Common myeloid progenitor, CD34-positive (primary cell): Measurements from ENCODE around the gene FREM1.

Source experiments
- CTCF ChIA-PET: fragments of 350-600 bp; sonication (Branson Sonifier 250); formaldehyde crosslinking; loops from one replicate; lab custom pipeline; 2021; ENCODE audit warnings: antibody characterized with exemption; lab: Charles Lee
- POLR2A ChIA-PET: fragments of 350-600 bp; sonication (Branson Sonifier 250); formaldehyde crosslinking; loops from one replicate; lab custom pipeline; 2021; ENCODE audit warnings: antibody characterized with exemption; lab: Charles Lee
- DNase-seq, 3 donors: peaks; one replicate each; pipeline versions ENCODE4 v3.0.0 to v3.0.0-alpha.2; 2013
- H3K27ac ChIP-seq, 2 experiments: 1 replicate in 1 of 2; 2 replicates in 1 of 2; pipeline ENCODE4 v1.7.0; 2013; ENCODE audit warnings: inconsistent platforms in 2 of 2, low read length in 2 of 2, mild to moderate bottlenecking in 2 of 2, low read depth in 1 of 2, moderate library complexity in 1 of 2; ENCODE audit not compliant: severe bottlenecking in 2 of 2, insufficient read depth in 1 of 2, poor library complexity in 1 of 2
- H3K27me3 ChIP-seq, 5 experiments: replicated peaks in 2 of 5; 1 replicate in 3 of 5; 2 replicates in 2 of 5; pipeline versions ENCODE4 v1.6.1 to v1.7.0; 2013; ENCODE audit warnings: low read length in 4 of 5, mild to moderate bottlenecking in 2 of 5, moderate library complexity in 2 of 5, inconsistent platforms in 1 of 5; ENCODE audit not compliant: insufficient read depth in 5 of 5, control insufficient read depth in 4 of 5
- H3K36me3 ChIP-seq, 4 experiments: 1 replicate in 2 of 4; 2 replicates in 2 of 4; pipeline versions ENCODE4 v1.6.1 to v1.7.0; 2013; ENCODE audit warnings: low read length in 3 of 4, control low read depth in 1 of 4, mild to moderate bottlenecking in 1 of 4; ENCODE audit not compliant: control insufficient read depth in 4 of 4, insufficient read depth in 4 of 4
- H3K4me1 ChIP-seq, 4 experiments: 1 replicate in 3 of 4; 2 replicates in 1 of 4; pipeline versions ENCODE4 v1.6.1 to v1.7.1; 2013; ENCODE audit warnings: low read length in 3 of 4, mild to moderate bottlenecking in 3 of 4, control low read depth in 1 of 4, inconsistent platforms in 1 of 4, moderate library complexity in 1 of 4; ENCODE audit not compliant: control insufficient read depth in 4 of 4, insufficient read depth in 4 of 4; ENCODE audit errors: control extremely low read depth in 1 of 4
- H3K4me3 ChIP-seq, 7 experiments: 1 replicate in 4 of 7; 2 replicates in 3 of 7; pipeline versions ENCODE4 v1.5.1 to v1.7.0; 2013; ENCODE audit warnings: mild to moderate bottlenecking in 7 of 7, low read length in 6 of 7, moderate library complexity in 6 of 7, inconsistent platforms in 2 of 7, low read depth in 2 of 7, control low read depth in 1 of 7; ENCODE audit not compliant: insufficient read depth in 4 of 7, control insufficient read depth in 1 of 7; ENCODE audit errors: extremely low read depth in 1 of 7
- H3K9me3 ChIP-seq, 5 experiments: 1 replicate in 4 of 5; 2 replicates in 1 of 5; pipeline versions ENCODE4 v1.6.1 to v1.7.1; 2013; ENCODE audit warnings: low read length in 4 of 5, mild to moderate bottlenecking in 2 of 5, inconsistent platforms in 1 of 5, low read depth in 1 of 5, moderate library complexity in 1 of 5; ENCODE audit not compliant: control insufficient read depth in 4 of 5, insufficient read depth in 2 of 5; ENCODE audit errors: control extremely low read depth in 1 of 5
- WGBS: methylation state at CpG from one replicate; pipeline ENCODE4 v1.1.5; 2013; ENCODE audit not compliant: insufficient coverage; 5-methylcytosine and 5-hydroxymethylcytosine counted together

The FREM1 gene

GRCh38 chr9:14939378-14939777, 29.1 kb upstream of the FREM1 start:
- Histone ChIP-seq H3K27ac (no peak overlapping the region), H3K27me3 (no peaks in the 10 kb centered on the region), H3K4me1 (no peaks in the 10 kb centered on the region), H3K4me3 (no peak overlapping the region), H3K36me3 (no peaks in the 10 kb centered on the region), H3K9me3 (no peaks in the 10 kb centered on the region)
- WGBS: 98% methylated on average over 4 of the region's 4 CpGs
- DNase-seq: no peak
- POLR2A ChIA-PET: no interaction called here
- CTCF ChIA-PET: no interaction called here

- H3K27ac ChIP-seq: no peak overlapping the region
- H3K27me3 ChIP-seq: no peaks in the 10 kb centered on the region
- ChIA-PET CTCF (no interaction called here), POLR2A (interaction anchor here (0.6 kb wide), 1 partner anchor 275 kb away, joined by 5 read pairs; no protein-coding TSS in a partner anchor)
- H3K4me3 ChIP-seq: no peak overlapping the region
- H3K36me3 ChIP-seq: no peaks in the 10 kb centered on the region
- no peaks in the 10 kb centered on the region for H3K4me1 ChIP-seq
- DNase-seq: no peak
- no peaks in the 10 kb centered on the region for H3K9me3 ChIP-seq
- WGBS: no CpG with 5 or more reads among the region's 2 CpGs
Measured at GRCh38 chr9:14937216-14937615, 27.0 kb upstream of the FREM1 start.

- Histone ChIP-seq H3K4me1 (no peaks in the 10 kb centered on the region), H3K36me3 (no peaks in the 10 kb centered on the region), H3K9me3 (no peaks in the 10 kb centered on the region), H3K27ac (no peak overlapping the region), H3K27me3 (no peaks in the 10 kb centered on the region), H3K4me3 (no peak overlapping the region)
- 100% methylated on average over 4 of the region's 4 CpGs for WGBS
- no peak for DNase-seq
- ChIA-PET CTCF (interaction anchor here (1.2 kb wide), 1 partner anchor 9 kb away, joined by 4 read pairs; no protein-coding TSS in a partner anchor), POLR2A (interaction anchor here (0.6 kb wide), 1 partner anchor 276 kb away, joined by 5 read pairs; no protein-coding TSS in a partner anchor)
Measured at GRCh38 chr9:14936491-14936890, 26.3 kb upstream of the FREM1 start.

- Histone ChIP-seq H3K36me3 (no peaks in the 10 kb centered on the region), H3K4me3 (no peak overlapping the region), H3K9me3 (no peaks in the 10 kb centered on the region), H3K4me1 (no peaks in the 10 kb centered on the region), H3K27ac (no peak overlapping the region), H3K27me3 (no peaks in the 10 kb centered on the region)
- POLR2A ChIA-PET: no interaction called here
- DNase-seq: no peak
- no CpG with 5 or more reads among the region's 1 CpG for WGBS
- CTCF ChIA-PET: interaction anchor here (0.6 to 1.2 kb wide), 2 partner anchors 10 to 953 kb away, joined by 3 to 4 read pairs; no protein-coding TSS in a partner anchor
Measured at GRCh38 chr9:14935964-14936363, 25.7 kb upstream of the FREM1 start.

- Histone ChIP-seq H3K4me1 (no peaks in the 10 kb centered on the region), H3K36me3 (no peaks in the 10 kb centered on the region), H3K27me3 (no peaks in the 10 kb centered on the region), H3K9me3 (no peaks in the 10 kb centered on the region), H3K27ac (no peak overlapping the region), H3K4me3 (no peak overlapping the region)
- ChIA-PET POLR2A (no interaction called here), CTCF (interaction anchor here (0.6 to 1.2 kb wide), 2 partner anchors 11 to 953 kb away, joined by 3 to 4 read pairs; no protein-coding TSS in a partner anchor)
- WGBS: 91% methylated on average over 2 of the region's 4 CpGs
- no peak for DNase-seq
Measured at GRCh38 chr9:14935106-14935751, 25.0 kb upstream of the FREM1 start.

GRCh38 chr9:14932641-14933040, 22.4 kb upstream of the FREM1 start:
- ChIA-PET CTCF (no interaction called here), POLR2A (no interaction called here)
- 76% methylated on average over 2 of the region's 2 CpGs for WGBS
- no peaks in the 10 kb centered on the region for H3K27me3 ChIP-seq
- H3K9me3 ChIP-seq: no peaks in the 10 kb centered on the region
- H3K4me1 ChIP-seq: peaks cover 0 to 4% (median 0%) of the 10 kb centered on the region in 4 experiments
- no peak for DNase-seq
- no peak overlapping the region for H3K4me3 ChIP-seq
- no peak overlapping the region for H3K27ac ChIP-seq
- H3K36me3 ChIP-seq: no peaks in the 10 kb centered on the region

GRCh38 chr9:14932231-14932630, 22.0 kb upstream of the FREM1 start:
- Histone ChIP-seq H3K27ac (no peak overlapping the region), H3K9me3 (no peaks in the 10 kb centered on the region), H3K36me3 (no peaks in the 10 kb centered on the region), H3K27me3 (no peaks in the 10 kb centered on the region), H3K4me3 (no peak overlapping the region), H3K4me1 (peaks cover 0 to 6% (median 2%) of the 10 kb centered on the region in 4 experiments)
- ChIA-PET POLR2A (no interaction called here), CTCF (interaction anchor here (1.2 kb wide), 1 partner anchor 10 kb away, joined by 3 read pairs; no protein-coding TSS in a partner anchor)
- no peak for DNase-seq
